Posterior vena cava (tissue), 2 donors: ENCODE data around the gene SPATA46. TPM values are rescaled to one million over a fixed set of nuclear protein-coding genes. Genes with fewer than 3 reads are reported as not detected.
"Not testable (repeated sequence)": the region's sequence is repeated elsewhere in the genome, so short reads cannot be mapped to it uniquely, and the experiment has no call there.

ENCODE experiments used
- DNase-seq: peaks from one replicate; pipeline ENCODE4 v3.0.0-alpha.2; 2020; ENCODE audit warnings: low spot score
- intact Hi-C, 2 donors: fragments of 100-400 bp; cut with DNase I; formaldehyde crosslinking; loops; one replicate each; pipeline versions ENCODE4 v1.14.1 to v1.14.2; 2022 to 2023
- total RNA-seq, 2 donors: library from RNA; stranded (reverse); fragmentation: NEBNext Ultra II Directional; extraction: Animal tissue kit (Norgen Biotek cat#: 25700); gene quantifications; one replicate each; pipeline ENCODE4 v1.2.1, GENCODE V29; 2021
- donor health status: DM: yes; HTN: yes; CAD: no.
- donor health status: DM: yes; HTN: yes; CAD: no.

Gene SPATA46
- total RNA-seq, 2 donors from 2014 or later = not detected

DNA sequence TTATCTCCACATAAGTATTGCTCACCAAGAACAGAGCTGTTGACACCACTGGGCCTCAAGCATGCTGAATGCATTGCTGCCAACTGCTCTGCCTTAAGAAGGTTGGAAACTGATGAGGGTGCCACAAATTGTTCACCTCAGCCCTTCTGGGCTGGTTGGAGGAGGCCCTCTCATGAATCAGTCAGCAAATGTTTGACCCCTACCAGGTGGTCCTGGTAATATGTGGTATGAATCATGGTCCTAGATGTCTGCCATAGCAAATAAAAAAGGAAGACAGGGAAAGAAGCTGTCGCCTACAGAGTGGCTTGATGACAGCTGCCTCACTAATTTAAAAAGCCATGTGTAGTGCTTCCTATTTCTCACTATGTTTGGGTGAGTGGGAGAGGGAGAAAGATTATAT, 12.2 kb downstream of the SPATA46 start:
- no peak for DNase-seq

DNA sequence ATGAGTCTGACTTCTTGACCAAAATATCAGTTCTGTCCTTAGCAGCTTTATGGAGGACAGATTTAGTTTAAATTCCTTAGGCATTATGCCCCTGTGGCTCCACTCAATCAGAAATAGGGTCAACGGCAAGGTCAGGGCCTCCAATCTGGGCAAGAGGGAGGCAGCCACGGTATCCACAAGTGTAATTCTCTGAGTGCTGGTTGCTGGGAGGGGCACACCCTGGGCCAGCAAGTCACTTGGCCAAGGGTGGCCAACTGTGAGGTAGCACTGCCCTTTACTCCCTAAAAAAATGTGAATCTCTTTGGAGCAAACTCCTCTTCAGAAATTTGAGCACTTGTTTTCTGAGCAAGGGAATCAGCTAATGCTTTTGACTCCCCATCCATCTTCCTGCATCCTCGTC, 12.8 kb downstream of the SPATA46 start:
- no peak for DNase-seq
- intact Hi-C loops = no loop called here

More for the DNA sequence above, 12.2 kb downstream of the SPATA46 start:
- intact Hi-C loops = no loop called here

DNA sequence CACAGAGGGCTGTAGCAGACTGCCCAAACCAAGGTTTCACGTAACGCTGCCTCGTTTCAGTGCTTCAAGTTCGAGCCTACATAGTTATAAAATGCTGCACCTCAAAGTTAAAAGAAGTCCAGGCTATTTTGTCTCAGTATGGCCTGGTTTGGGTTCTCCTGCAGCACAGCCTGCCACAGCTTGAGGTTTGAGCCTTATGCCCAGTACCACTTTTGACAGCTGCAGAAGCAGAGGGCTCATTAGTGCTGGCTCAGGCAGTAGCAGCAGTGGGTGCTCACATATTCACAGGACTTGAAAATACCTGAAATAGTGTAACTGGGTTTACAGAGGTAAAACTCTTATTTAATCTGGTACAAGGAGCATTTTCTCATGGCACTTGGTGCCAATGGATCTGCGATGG, 15.3 kb downstream of the SPATA46 start:
- intact Hi-C loops = no loop called here
- no peak for DNase-seq

DNA sequence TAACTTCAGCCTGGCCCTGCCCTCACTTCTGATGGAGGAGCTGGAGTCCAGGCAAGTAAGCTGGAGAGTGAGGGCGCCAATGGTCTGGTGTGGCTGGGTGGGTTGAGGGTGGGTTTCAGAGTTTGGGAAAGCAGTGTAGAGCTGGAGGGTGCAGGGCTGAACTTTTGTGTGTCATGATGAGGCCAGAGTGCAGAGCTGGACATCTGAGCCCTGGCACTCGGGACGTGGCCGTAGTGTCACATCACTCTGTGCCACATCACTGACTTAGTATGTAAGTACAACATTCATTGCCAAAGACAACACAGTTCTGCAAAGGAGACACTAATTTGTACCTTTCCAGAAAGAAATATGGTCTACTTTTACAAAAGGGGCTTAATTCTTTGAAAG, 15.8 kb downstream of the SPATA46 start:
- intact Hi-C loops = no loop called here
- no peak for DNase-seq

DNA sequence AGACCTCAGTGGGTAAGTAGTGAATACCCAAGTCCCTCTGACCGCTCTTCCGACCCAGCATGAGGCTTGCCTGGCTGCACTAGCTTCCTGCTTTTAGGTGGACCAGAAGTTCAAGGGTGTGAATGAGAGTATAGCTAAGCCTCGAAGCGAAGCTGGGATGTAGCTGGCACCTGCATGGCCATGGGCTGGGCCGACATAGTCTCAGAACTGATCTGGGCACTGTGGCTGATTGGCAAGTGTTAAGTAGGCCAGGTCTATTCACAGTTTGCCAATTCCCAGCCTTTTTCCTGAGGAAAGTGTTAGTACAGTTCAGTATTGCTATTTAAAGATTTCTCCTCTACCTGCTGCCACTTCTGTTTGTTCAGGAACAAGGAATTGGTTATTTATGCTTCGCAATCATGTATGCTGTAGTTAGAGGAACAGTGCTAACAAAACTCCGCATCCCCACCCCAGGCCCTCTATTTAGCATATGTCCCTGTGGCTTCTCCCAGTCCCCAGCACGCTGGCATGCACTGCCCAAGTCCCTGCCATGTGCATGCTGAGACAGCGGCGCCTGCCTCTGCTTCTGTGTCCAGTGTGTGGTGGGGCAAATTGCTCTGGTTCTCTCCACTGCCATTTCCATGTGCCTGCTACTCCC, 16.3 kb downstream of the SPATA46 start:
- intact Hi-C loops = no loop called here
- no peak for DNase-seq

DNA sequence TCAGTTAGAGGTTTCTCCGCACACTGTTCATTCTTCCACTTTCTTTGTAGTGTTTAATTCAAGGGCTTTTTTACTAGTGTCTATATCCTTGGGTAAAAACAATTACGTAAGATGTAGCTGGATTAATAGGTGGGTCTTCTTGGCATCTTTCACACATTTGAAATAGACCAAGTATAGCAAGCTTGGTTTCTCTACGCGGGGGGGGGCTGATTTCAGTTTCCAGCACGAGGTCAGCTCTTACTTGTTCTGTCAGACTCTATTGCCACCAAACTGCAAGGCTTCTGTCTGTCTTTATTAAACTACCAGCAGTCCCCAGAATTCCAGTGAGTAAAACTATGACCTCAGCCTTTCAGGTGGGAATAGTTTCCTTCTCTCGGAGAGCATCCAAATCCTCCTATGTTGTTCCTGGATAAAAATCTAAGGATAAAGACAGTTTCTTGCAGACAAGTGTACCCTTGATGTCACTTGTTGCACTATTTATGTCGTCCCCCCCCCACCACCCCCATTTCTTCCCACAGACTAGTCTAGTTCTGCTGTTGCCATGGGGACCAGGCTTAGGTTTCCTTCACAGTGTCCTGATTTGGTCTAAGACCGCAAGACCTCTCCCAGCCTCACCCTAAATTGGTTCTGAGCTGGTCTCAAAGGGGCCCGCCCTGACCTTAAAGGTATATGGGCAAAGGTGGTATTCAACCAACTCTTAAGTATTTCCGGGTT, 17.0 kb downstream of the SPATA46 start:
- DNase-seq = no peak
- intact Hi-C loops = no loop called here

DNA sequence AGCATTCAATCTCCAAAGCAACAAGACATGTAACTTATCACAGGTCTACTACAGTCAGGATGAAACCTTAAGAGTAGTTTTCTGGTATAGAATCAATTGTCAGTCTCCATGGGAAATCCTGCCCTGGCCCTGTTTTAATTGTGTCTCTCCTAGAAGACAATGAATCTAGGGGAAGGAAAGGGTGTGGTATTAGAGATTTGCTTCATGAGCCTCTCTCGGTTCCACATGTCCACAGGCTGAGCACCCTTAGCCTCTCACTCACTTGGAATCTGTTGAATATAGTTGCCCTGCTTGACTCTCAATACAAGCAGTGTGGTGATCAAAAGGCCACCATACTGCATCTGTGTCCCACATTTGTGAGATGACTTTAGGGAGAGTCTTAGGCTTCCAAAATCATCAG, 17.7 kb downstream of the SPATA46 start:
- intact Hi-C loops = no loop called here

DNA sequence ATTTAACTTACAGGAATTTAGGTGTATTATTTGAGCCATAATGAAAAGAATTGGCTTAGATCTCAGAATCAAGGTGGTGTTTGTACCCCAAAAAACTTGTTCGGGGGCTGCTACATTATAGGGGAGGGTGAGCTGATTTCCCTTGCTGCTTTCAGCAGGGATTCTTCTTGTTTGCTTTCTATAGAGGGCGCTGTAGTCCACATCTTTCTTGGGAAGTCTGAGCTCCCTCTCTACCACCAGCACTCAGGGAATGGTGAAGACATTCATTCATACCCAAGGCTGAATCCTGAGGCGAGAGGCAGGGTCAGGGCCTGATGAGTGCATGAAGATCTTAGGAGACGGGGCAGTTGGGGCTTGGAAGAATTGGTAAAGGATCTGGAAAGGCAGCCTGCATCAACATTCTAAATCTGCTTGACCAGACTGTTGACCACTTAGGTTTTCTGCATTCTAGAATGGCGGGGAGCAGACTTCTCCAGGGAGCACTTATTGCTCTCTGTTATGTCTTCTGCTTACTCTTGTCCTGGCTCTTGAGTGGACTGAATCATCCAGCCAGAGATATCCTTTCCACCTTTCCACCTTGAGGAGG, 18.9 kb downstream of the SPATA46 start:
- intact Hi-C loops = no loop called here
- no peak for DNase-seq

More for the DNA sequence above, 17.7 kb downstream of the SPATA46 start:
- no peak for DNase-seq

DNA sequence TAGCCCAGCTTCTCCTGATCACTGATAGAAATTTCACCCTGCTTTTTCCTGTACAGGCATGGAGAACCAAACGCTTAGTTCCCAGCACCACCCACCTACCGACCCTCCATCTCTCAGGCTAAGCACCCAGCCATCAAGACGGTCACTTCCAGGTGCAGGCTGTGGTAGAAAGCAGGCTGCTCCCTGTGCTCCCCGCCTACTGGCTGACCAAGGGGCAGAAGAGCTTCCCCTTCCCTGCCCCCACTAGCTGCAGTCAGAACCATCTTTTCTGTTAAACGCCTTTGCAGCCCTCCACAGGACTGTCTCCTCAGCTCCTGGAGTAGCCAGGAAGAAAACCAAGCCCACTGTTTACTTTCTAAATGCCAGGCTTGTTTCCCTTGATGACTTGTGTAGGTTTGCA, 23.0 kb downstream of the SPATA46 start:
- no peak for DNase-seq
- intact Hi-C loops = no loop called here

DNA sequence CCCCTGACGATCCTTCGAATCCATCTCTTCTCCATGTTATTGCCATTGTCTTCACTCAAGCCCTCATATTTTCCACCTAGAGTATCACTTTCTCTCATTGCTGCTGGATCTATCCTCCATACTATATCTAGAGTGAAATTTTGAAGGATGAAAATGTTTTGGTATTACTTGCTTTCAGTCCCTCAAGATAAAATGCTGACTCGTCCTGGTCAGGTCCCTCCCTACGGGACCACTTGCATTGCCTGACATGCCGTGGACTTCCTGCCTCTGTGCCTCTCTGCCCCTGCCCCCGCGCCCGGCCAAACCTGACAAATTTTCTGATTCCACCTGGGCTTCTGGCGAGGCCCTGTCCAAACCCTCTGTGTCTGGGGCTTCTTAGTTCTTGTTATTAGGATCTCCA, 23.6 kb downstream of the SPATA46 start:
- DNase-seq = no peak
- intact Hi-C loops = no loop called here

DNA sequence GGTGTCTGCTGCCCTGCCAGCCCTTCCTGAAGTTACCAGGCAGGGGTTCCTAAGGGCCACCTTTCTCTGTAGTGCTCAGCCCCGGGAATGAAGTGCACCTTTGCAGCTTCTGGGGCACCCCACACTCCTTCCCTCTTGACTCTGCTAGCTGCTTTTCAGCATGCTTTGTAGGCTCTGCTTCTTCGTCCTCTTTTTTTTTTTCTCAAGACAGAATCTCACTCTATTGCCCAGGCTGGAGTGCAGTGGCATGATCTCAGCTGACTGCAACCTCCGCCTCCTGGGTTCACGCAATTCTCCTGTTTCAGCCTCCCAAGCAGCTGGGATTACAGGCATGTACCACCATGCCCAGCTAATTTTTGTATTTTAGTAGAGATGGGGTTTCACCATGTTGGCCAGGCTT, 24.8 kb downstream of the SPATA46 start:
- intact Hi-C loops, DNase-seq: not testable (repeated sequence)

DNA sequence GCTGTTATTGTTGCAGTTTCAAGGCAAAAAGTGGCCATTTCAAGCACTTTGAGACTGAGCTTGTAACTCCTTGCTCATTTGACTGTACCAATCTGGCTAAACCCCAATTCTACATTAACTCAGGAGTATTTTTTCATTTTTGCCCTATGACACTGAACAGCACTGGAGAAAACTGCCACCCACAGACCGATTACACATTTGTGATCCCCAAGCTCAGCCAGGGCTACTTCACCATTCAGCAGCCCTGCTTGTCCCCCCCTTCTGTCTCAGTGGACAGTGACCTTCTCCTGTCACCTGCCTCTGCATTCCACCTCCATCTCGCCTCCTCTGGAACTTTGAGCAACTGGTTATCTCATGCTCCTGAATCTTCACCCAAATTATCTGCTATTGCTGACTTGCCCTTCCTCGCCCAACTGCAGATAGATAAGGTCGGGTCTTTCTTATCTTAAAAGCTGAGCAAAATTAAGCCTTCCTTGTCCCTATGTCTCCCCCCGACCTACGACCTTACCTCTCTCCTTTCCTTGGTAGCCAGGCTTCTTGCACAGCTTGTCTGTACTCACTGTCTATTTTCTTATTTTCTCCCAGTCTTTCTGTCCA, 25.3 kb downstream of the SPATA46 start:
- no peak for DNase-seq
- intact Hi-C loops = no loop called here

DNA sequence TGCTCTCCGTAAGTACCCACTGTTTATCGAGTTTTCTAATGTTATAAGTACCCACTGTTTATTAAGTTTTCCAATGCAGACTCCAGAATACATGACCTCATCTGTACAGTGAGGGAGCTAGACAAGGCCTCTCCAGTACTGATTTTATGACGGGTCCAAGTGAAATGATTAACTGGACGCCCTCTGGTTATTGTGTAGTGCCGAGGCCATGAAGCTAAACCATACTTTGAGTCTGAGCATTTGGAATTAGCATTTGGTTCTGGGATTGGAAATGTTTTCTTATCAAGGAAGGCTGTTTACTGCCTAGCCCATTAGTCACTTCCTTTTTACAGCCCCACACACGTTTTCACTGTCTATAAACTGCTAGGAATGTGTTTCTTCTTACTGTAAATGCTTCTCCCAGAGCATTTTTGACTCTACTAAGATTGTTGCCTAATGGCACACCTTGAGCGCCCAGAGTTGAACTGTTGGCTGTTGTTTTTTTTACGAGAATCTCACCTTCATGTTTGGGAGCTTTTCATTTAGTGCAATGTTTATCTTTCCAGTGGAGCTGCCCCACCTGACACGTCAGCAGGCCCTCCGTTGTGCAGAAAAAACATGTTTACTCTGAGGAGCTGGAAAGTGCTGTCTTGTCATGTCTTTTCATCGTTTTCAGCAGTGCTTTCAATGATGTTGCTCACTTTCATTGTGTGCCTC, 26.9 kb downstream of the SPATA46 start:
- DNase-seq = no peak
- intact Hi-C loops = no loop called here

DNA sequence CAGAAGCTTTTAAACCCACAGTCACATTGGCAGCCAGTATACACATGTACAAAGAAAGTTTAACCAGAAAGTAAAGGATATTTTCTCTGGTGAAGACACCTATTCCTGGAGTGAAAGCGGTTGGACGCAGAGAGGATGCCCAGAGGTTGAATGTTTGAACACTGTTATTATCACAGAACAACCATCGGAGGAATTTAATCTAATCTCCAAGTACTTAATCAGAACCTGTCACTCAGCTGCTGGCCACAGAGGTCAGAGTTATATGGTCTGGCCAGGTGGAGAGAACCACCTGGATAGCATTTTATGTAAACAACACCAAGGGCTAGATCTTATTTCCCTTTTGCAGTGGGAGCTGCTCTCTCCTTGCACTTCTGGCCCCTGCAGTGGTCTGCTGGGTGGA, 29.4 kb downstream of the SPATA46 start:
- no peak for DNase-seq
- intact Hi-C loops = no loop called here

DNA sequence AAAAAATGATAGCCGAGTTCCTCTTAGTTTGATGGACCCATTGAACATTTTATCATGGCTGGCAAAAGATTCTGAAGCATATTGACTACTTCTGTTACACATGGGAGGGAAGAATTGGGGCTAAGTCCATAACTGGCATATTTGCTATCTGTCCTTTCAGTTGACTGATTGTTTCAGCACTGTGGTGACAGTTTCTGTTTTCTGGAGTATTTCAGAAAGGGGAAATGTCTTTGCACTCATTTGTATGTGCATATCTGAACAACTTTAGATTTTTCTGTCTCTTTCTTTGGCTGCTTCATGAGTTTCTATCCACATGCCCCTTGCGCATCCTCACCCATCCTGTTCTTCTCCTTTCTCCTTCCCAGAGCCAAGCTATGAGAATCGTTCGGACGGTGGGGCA, 33.2 kb downstream of the SPATA46 start:
- intact Hi-C loops = no loop called here
- no peak for DNase-seq

DNA sequence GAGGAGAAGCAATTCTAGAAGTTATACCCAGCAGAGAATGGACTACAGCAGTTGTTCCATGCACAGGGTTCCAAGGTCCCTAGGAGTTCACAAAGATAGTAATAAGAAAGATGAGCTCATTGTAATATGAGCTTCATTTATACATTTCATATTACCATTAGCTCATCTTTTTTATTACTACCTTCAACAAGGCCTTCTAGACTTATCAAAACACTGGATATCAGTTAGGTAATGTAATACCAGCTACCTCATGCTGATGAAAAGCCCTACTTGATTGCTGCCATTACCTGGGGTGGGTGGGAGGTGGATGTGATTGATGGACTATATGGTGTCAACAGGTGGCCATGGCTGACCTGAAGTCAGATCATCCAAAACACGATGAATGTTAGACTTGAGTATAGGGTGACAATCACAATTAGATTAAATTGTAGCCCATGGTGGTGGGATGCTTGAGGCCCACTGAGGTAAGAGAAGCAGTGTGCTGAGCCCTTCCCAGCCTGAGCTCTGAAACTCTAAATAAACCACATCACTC, 34.1 kb downstream of the SPATA46 start:
- intact Hi-C loops = no loop called here
- DNase-seq = no peak

DNA sequence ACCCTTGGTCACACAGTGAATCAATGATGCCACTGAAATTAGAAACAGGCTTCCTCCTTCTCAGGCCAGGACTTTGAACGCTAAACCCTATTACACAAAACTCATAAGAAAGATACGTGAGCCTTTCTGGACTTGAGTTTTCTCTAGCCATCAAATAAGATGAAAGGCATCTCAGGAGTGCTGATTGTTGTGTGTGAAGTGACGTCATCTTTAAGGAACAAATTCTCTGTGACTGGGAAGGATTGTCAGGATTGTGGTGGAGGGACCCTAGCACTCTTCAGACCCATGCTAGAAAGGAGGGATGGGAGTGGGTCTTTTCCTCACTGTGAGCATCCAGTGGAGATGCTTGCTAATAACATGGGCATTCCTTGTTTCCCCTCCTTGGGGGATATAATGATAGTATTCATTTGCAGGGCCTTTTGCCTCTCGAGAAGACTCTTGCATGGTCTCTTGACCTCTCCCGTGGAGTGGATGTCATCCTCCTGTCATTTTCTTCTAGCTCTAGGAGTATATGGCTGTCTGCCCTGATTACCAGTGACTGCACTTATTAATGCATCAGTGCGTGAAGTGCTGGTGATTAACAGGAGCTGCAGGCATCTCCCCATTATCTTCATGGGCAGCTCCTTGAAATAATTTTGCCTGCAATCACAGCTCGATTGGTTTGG, 39.9 kb downstream of the SPATA46 start:
- intact Hi-C loops = no loop called here
- no peak for DNase-seq

DNA sequence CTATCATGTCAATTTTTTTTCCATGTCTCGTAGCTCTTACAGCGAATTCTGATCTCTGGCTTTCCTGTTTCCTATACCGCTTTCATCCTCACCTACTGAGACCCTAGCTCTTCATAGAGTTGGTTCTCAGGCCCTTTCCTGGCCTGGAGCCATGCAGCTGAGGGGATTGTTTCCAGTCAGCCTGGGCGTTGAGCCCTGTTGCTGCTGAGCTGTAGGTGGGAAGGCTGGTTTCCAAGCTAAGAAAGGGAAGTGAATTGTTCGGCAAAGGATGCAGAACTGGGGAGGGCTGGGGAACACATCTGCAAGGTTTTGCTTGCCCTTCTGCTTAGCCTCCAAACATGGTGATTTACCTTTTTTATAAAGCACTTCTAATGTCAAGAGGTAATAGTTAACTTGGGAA, 41.5 kb downstream of the SPATA46 start:
- intact Hi-C loops = no loop called here
- DNase-seq = no peak

DNA sequence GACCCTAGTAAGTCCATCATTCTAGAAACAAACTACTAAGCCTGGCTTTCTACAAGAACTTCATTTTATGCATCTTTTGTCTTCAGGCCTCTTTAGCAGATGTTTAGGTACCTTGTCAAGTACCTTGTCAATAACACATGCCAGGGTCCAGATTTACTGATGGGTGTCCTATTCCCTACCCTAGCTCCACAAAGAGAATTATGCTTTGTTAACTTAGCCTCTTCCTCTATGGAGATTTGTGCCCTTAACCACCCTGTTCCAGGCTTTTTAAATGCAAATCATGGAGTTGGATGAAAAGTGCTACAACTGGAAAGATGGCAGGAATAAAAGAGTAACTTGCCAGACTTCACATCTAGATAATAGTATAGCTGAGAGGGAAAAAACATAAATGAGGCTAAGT, 42.7 kb downstream of the SPATA46 start:
- intact Hi-C loops = no loop called here
- DNase-seq = no peak
